K562 (cell line): ENCODE measurements around the gene PRKAG2. TPM values are rescaled to one million over a fixed set of nuclear protein-coding genes. Genes with fewer than 3 reads are reported as not detected.

Experiments used
- BCOR ChIP-seq: fragments of 450-650 bp; IDR thresholded peaks from 2 replicates; pipeline ENCODE4 v1.6.1; 2016
- CBFB ChIP-seq: sonication (generic); formaldehyde crosslinking; IDR thresholded peaks from 2 replicates; pipeline ENCODE4 v1.4.0; 2020; ENCODE audit warnings: mild to moderate bottlenecking, missing genetic modification reagents
- CREM ChIP-seq: IDR thresholded peaks from 2 replicates; pipeline ENCODE4 v1.6.1; 2014; ENCODE audit warnings: antibody characterized with exemption, low read depth
- KLF16 ChIP-seq: IDR thresholded peaks from 2 replicates; pipeline ENCODE4 v1.6.1; 2016; ENCODE audit warnings: antibody characterized with exemption
- NONO ChIP-seq, 2 experiments: fragments of 200-400 bp in 1 of 2; fragments of 450-650 bp in 1 of 2; formaldehyde crosslinking in 1 of 2; IDR thresholded peaks; 2 replicates each; pipeline ENCODE4 v1.6.1; 2017; ENCODE audit warnings: low read depth in 2 of 2, mild to moderate bottlenecking in 2 of 2, moderate library complexity in 2 of 2, low read length in 1 of 2
- RBBP5 ChIP-seq: fragments of 200-600 bp; sonication (generic); IDR thresholded peaks from 2 replicates; pipeline ENCODE4 v1.6.1; 2012; ENCODE audit warnings: borderline replicate concordance, mild to moderate bottlenecking, low read length, control low read depth, inconsistent platforms; ENCODE audit not compliant: insufficient read depth, poor library complexity, severe bottlenecking
- SMARCB1 ChIP-seq: IDR thresholded peaks from 2 replicates; pipeline ENCODE4 v1.6.1; 2011; ENCODE audit warnings: improper control_type of control experiment, low read depth; ENCODE audit not compliant: insufficient read length
- SRF ChIP-seq, 2 experiments: fragments of 250-450, 450-650 bp in 1 of 2; sonication (Bioruptor Pico) in 1 of 2; sonication (generic) in 1 of 2; formaldehyde crosslinking; IDR thresholded peaks; 2 replicates each; pipeline versions ENCODE4 v1.5.0 to v1.5.1; 2020 to 2022; ENCODE audit warnings: mild to moderate bottlenecking in 1 of 2, missing genetic modification reagents in 1 of 2
- U2AF1 ChIP-seq: fragments of 200-400 bp; formaldehyde crosslinking; optimal IDR thresholded peaks from 2 replicates; pipeline ENCODE3; 2017; ENCODE audit warnings: mild to moderate bottlenecking, low read depth, low read length, moderate library complexity
- ZSCAN29 ChIP-seq: fragments of 450-650 bp; IDR thresholded peaks from 2 replicates; pipeline ENCODE4 v1.6.1; 2017
- ZZZ3 ChIP-seq: fragments of 450-650 bp; IDR thresholded peaks from 2 replicates; pipeline ENCODE4 v1.6.1; 2016; ENCODE audit warnings: antibody characterized with exemption, mild to moderate bottlenecking, moderate library complexity
- polyA plus RNA-seq, 8 experiments: library from polyadenylated mRNA; depleted of rRNA in 4 of 8; stranded (reverse) in 5 of 8; unstranded in 3 of 8; fragments of >200 nt; fragmentation: Nextera tagmentation in 2 of 8; fragmentation: Illumina TruSeq in 1 of 8; extraction: Ambion mirVana in 2 of 8; extraction: Trizol in 1 of 8; gene quantifications; 2 replicates each; pipeline versions ENCODE4 v1.2.1 to v1.2.3, GENCODE V29; 2011 to 2014; ENCODE audit warnings: inconsistent platforms in 1 of 8, missing spikeins in 1 of 8
- total RNA-seq, 7 experiments: library from RNA; depleted of rRNA in 6 of 7; stranded (reverse); fragments of >200 nt in 6 of 7; fragmentation: Illumina TruSeq in 2 of 7; extraction: Trizol in 2 of 7; gene quantifications; 2 replicates each; pipeline versions ENCODE4 v1.2.1 to v1.2.3, GENCODE V29; 2011 to 2021; ENCODE audit warnings: low replicate concordance in 1 of 7
- TF ChIP-seq, protein P1 (sequence below): fragments of 450-650 bp; IDR thresholded peaks from 2 replicates; pipeline ENCODE4 v1.6.1; 2016; ENCODE audit warnings: missing biosample characterization, missing genetic modification characterization
- TF ChIP-seq, protein P2 (sequence below): fragments of 450-650 bp; conservative IDR thresholded peaks from 2 replicates; pipeline ENCODE4 v1.6.1; 2016; ENCODE audit warnings: missing genetic modification characterization, low read depth, mild to moderate bottlenecking, control low read depth, missing compliant biosample characterization
- TF ChIP-seq, protein P3 (sequence below): fragments of 200-600 bp; sonication (generic); IDR thresholded peaks from one replicate; pipeline ENCODE4 v1.6.1; 2012; ENCODE audit warnings: mild to moderate bottlenecking, low read depth, low read length, inconsistent platforms

Gene PRKAG2
- total and polyA plus RNA-seq, 9 of the 15 experiments (the other 6 are each of a cell fraction or from before 2014, with no cell fraction given) = 0.99 to 5.6 (median 3.3) TPM

DNA sequence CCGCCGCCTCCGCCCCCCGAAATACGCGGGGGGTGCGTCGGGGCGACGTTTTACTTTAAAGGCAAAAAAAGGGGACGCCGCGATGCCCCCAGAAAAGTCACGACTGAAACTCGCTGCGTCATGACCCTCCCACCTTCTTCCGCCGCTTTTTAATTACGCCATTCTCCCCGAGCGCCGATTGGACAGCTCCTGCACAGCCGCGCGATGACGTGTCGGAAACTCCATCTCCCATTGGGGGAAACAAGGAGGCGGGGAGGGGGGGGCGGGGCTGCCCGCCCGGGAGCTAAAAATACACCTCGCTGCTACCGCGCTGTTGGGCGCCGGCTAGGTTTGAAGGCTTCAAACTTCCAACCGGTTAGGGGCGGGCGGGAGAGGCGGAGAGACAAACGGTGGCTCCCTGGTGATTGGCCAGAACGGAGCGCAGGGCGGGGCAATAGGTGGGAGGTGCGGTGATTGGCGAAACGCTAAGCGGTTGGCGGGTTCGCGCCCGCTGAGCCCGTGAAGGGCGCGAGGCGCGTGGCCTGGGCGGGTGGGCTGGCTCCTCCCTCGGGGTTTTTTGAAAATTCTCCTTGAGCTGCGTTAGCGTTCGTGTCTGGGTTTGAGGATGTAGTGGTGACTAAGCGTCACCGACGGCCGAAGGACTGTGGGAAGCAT, 357.0 kb downstream of the PRKAG2 start, which contains the start of gene RHEB (continued):
- TF ChIP-seq, protein P1, sequence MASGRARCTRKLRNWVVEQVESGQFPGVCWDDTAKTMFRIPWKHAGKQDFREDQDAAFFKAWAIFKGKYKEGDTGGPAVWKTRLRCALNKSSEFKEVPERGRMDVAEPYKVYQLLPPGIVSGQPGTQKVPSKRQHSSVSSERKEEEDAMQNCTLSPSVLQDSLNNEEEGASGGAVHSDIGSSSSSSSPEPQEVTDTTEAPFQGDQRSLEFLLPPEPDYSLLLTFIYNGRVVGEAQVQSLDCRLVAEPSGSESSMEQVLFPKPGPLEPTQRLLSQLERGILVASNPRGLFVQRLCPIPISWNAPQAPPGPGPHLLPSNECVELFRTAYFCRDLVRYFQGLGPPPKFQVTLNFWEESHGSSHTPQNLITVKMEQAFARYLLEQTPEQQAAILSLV (tag) = no peak
- no peak for TF ChIP-seq KLF16
- no peak for TF ChIP-seq ZSCAN29
- no peak for TF ChIP-seq NONO (IDR thresholded peaks at IDR 0.05; ENCODE audit: low read depth in 2 of 2, low read length in 1 of 2)
- TF ChIP-seq, protein P2, sequence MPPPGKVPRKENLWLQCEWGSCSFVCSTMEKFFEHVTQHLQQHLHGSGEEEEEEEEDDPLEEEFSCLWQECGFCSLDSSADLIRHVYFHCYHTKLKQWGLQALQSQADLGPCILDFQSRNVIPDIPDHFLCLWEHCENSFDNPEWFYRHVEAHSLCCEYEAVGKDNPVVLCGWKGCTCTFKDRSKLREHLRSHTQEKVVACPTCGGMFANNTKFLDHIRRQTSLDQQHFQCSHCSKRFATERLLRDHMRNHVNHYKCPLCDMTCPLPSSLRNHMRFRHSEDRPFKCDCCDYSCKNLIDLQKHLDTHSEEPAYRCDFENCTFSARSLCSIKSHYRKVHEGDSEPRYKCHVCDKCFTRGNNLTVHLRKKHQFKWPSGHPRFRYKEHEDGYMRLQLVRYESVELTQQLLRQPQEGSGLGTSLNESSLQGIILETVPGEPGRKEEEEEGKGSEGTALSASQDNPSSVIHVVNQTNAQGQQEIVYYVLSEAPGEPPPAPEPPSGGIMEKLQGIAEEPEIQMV (tag) = no peak
- TF ChIP-seq, protein P3, sequence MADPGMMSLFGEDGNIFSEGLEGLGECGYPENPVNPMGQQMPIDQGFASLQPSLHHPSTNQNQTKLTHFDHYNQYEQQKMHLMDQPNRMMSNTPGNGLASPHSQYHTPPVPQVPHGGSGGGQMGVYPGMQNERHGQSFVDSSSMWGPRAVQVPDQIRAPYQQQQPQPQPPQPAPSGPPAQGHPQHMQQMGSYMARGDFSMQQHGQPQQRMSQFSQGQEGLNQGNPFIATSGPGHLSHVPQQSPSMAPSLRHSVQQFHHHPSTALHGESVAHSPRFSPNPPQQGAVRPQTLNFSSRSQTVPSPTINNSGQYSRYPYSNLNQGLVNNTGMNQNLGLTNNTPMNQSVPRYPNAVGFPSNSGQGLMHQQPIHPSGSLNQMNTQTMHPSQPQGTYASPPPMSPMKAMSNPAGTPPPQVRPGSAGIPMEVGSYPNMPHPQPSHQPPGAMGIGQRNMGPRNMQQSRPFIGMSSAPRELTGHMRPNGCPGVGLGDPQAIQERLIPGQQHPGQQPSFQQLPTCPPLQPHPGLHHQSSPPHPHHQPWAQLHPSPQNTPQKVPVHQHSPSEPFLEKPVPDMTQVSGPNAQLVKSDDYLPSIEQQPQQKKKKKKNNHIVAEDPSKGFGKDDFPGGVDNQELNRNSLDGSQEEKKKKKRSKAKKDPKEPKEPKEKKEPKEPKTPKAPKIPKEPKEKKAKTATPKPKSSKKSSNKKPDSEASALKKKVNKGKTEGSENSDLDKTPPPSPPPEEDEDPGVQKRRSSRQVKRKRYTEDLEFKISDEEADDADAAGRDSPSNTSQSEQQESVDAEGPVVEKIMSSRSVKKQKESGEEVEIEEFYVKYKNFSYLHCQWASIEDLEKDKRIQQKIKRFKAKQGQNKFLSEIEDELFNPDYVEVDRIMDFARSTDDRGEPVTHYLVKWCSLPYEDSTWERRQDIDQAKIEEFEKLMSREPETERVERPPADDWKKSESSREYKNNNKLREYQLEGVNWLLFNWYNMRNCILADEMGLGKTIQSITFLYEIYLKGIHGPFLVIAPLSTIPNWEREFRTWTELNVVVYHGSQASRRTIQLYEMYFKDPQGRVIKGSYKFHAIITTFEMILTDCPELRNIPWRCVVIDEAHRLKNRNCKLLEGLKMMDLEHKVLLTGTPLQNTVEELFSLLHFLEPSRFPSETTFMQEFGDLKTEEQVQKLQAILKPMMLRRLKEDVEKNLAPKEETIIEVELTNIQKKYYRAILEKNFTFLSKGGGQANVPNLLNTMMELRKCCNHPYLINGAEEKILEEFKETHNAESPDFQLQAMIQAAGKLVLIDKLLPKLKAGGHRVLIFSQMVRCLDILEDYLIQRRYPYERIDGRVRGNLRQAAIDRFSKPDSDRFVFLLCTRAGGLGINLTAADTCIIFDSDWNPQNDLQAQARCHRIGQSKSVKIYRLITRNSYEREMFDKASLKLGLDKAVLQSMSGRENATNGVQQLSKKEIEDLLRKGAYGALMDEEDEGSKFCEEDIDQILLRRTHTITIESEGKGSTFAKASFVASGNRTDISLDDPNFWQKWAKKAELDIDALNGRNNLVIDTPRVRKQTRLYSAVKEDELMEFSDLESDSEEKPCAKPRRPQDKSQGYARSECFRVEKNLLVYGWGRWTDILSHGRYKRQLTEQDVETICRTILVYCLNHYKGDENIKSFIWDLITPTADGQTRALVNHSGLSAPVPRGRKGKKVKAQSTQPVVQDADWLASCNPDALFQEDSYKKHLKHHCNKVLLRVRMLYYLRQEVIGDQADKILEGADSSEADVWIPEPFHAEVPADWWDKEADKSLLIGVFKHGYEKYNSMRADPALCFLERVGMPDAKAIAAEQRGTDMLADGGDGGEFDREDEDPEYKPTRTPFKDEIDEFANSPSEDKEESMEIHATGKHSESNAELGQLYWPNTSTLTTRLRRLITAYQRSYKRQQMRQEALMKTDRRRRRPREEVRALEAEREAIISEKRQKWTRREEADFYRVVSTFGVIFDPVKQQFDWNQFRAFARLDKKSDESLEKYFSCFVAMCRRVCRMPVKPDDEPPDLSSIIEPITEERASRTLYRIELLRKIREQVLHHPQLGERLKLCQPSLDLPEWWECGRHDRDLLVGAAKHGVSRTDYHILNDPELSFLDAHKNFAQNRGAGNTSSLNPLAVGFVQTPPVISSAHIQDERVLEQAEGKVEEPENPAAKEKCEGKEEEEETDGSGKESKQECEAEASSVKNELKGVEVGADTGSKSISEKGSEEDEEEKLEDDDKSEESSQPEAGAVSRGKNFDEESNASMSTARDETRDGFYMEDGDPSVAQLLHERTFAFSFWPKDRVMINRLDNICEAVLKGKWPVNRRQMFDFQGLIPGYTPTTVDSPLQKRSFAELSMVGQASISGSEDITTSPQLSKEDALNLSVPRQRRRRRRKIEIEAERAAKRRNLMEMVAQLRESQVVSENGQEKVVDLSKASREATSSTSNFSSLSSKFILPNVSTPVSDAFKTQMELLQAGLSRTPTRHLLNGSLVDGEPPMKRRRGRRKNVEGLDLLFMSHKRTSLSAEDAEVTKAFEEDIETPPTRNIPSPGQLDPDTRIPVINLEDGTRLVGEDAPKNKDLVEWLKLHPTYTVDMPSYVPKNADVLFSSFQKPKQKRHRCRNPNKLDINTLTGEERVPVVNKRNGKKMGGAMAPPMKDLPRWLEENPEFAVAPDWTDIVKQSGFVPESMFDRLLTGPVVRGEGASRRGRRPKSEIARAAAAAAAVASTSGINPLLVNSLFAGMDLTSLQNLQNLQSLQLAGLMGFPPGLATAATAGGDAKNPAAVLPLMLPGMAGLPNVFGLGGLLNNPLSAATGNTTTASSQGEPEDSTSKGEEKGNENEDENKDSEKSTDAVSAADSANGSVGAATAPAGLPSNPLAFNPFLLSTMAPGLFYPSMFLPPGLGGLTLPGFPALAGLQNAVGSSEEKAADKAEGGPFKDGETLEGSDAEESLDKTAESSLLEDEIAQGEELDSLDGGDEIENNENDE = no peak
- no peak for TF ChIP-seq ZZZ3
- peak; percentile 1 for TF ChIP-seq RBBP5
- TF ChIP-seq SMARCB1 = no peak
- TF ChIP-seq BCOR = peak; percentile 37; the same call in 1 of the 2 replicates
- peak; percentile 93 for TF ChIP-seq CREM
- no peak for TF ChIP-seq U2AF1
- TF ChIP-seq SRF (CRISPR knock-in tag; IDR thresholded peaks at IDR 0.05) = peak in 1 of 2 experiments; percentile 66; a peak in 1 of 4 replicates
- TF ChIP-seq CBFB = no peak
